Adrenal gland (tissue), 12 donors: ENCODE results near the gene PCYT1B. TPM values are rescaled to one million over a fixed set of nuclear protein-coding genes. Genes with fewer than 3 reads are reported as not detected.

ENCODE experiments used
- DNase-seq, 7 donors: peaks; one replicate each; pipeline ENCODE4 v3.0.0-alpha.2; 2019 to 2020
- H3K27ac ChIP-seq, 5 donors: fragments of 200-600 bp; sonication (generic) in 4 of 5; 1 replicate in 3 of 5; 2 replicates in 2 of 5; pipeline versions ENCODE4 v1.5.1 to v1.8.0; 2016 to 2020; ENCODE audit warnings: mild to moderate bottlenecking in 1 of 5
- H3K27me3 ChIP-seq: fragments of 200-600 bp; 2 replicates; pipeline ENCODE4 v1.8.0; 2021
- H3K36me3 ChIP-seq, 2 donors: fragments of 200-600 bp; replicated peaks in 1 of 2; 1 replicate in 1 of 2; 2 replicates in 1 of 2; pipeline versions ENCODE4 v1.5.1 to v1.8.0; 2018 to 2022
- H3K4me1 ChIP-seq, 2 donors: fragments of 200-600 bp; replicated peaks in 1 of 2; 1 replicate in 1 of 2; 2 replicates in 1 of 2; pipeline versions ENCODE4 v1.5.1 to v1.8.0; 2018 to 2021
- H3K4me3 ChIP-seq, 4 donors: fragments of 200-600 bp; sonication (generic) in 3 of 4; one replicate each; pipeline ENCODE4 v1.5.1; 2016 to 2018
- H3K9me3 ChIP-seq, 3 donors: fragments of 200-600 bp; sonication (generic) in 1 of 3; replicated peaks in 1 of 3; 1 replicate in 2 of 3; 2 replicates in 1 of 3; pipeline versions ENCODE4 v1.5.1 to v1.8.0; 2016 to 2021
- CTCF ChIP-seq, 6 experiments: fragments of 450-650 bp in 4 of 6; fragments of 200-600 bp in 2 of 6; sonication (generic) in 1 of 6; IDR thresholded peaks; 1 replicate in 5 of 6; 2 replicates in 1 of 6; pipeline versions ENCODE4 v1.5.1 to v1.8.0; 2016 to 2021; ENCODE audit warnings: antibody characterized with exemption in 6 of 6, mild to moderate bottlenecking in 2 of 6, moderate library complexity in 1 of 6
- POLR2A ChIP-seq, 2 donors: fragments of 450-650 bp; IDR thresholded peaks; one replicate each; pipeline ENCODE4 v1.6.1; 2017; ENCODE audit warnings: antibody characterized with exemption in 2 of 2, mild to moderate bottlenecking in 2 of 2, moderate library complexity in 1 of 2
- WGBS, 4 donors: extraction: QIAGEN DNeasy Blood & Tissue Kit in 2 of 4; methylation state at CpG; one replicate each; pipeline versions ENCODE4 v1.1.5 to v1.1.7; 2013 to 2017; 5-methylcytosine and 5-hydroxymethylcytosine counted together
- intact Hi-C, 2 donors: fragments of 100-400 bp; cut with DNase I; formaldehyde crosslinking; loops; one replicate each; pipeline versions ENCODE4 v1.14.1 to v1.15.0; 2022 to 2023
- polyA plus RNA-seq, 3 donors: library from polyadenylated mRNA; stranded (reverse); fragments of 200-250 nt in 2 of 3; fragments of 350-450 nt in 1 of 3; fragmentation: Illumina TruSeq in 1 of 3; extraction: RNeasy Lipid Tissue Mini Kit (QIAGEN cat#74804) in 1 of 3; gene quantifications; one replicate each; pipeline ENCODE4 v1.2.3, GENCODE V29; 2013 to 2014
- small RNA-seq, 2 donors: library from RNA; depleted of rRNA; stranded (forward); fragments of <200 nt; gene quantifications; one replicate each; pipeline ENCODE3, GENCODE V24; 2016
- total RNA-seq, 9 donors: library from RNA; depleted of rRNA in 4 of 9; stranded (reverse); fragments of >200 nt in 4 of 9; fragments of 120-200 nt in 1 of 9; fragmentation: NEBNext Ultra II Directional in 1 of 9; extraction: Animal tissue kit (Norgen Biotek cat#: 25700) in 1 of 9; gene quantifications; one replicate each; pipeline versions ENCODE4 v1.1.0 to v1.2.4, GENCODE V29; 2013 to 2023
- donor health status: healthy with polysubstance abuse.
- donor health status: Bipolar disorder and iron deficiency.
- donor health status: DM: yes; HTN: yes; CAD: no.
- donor health status: DM: no; HTN: no; CAD: no.
- donor health status: DM: no; HTN: no; CAD: no.
- donor health status: DM: yes; HTN: yes; CAD: no.

The PCYT1B gene
- total and polyA plus RNA-seq, 12 donors, result 0.40 to 12.1 (median 1.4) TPM

- intact Hi-C loops, result no loop called here
Measured at GRCh38 chrX:24513416-24513815, 133.7 kb downstream of the PCYT1B start.

GRCh38 chrX:24508375-24508774, 138.8 kb downstream of the PCYT1B start:
- H3K9me3 ChIP-seq, result no peaks in the 10 kb centered on the region
- intact Hi-C loops, result no loop called here
- H3K4me3 ChIP-seq, result no peak overlapping the region
- H3K4me1 ChIP-seq, result no peaks in the 10 kb centered on the region
- DNase-seq, result no peak
- no peaks in the 10 kb centered on the region for H3K36me3 ChIP-seq
- no peak overlapping the region for H3K27ac ChIP-seq
- H3K27me3 ChIP-seq, result no peaks in the 10 kb centered on the region
- WGBS, 4 donors, result 78 to 92% (median 88%) methylated on average over 8 of the region's 8 CpGs
- TF ChIP-seq CTCF (IDR thresholded peaks at IDR 0.05), result no peak
- no peak for TF ChIP-seq POLR2A (IDR thresholded peaks at IDR 0.05)

More at GRCh38 chrX:24513416-24513815, 133.7 kb downstream of the PCYT1B start:
- Histone ChIP-seq H3K27ac (no peak overlapping the region), H3K4me3 (no peak overlapping the region), H3K36me3 (no peaks in the 10 kb centered on the region), H3K9me3 (no peaks in the 10 kb centered on the region), H3K27me3 (peaks cover 10% of the 10 kb centered on the region), H3K4me1 (no peaks in the 10 kb centered on the region)
- 61 to 82% (median 66%) methylated on average over 5 of the region's 5 CpGs for WGBS, 4 donors
- no peak for DNase-seq
- no peak for TF ChIP-seq POLR2A (IDR thresholded peaks at IDR 0.05)
- no peak for TF ChIP-seq CTCF (IDR thresholded peaks at IDR 0.05)

Small RNAs within 50 kb of the gene (small RNA-seq; reads per million reads assigned to genes)
- gene SNRPEP9, result 0 reads per million in 2 donors

Other genes with a start within 250 kb of the PCYT1B start
- gene PDK3, start 182.1 kb downstream of the PCYT1B start, total RNA-seq, result 10 to 100 TPM in 5 of 9 donors, 1 to 10 TPM in 4; 6.0 to 21.4 (median 10.4) TPM
- gene PDK3, start 182.1 kb downstream of the PCYT1B start, polyA plus RNA-seq, result 1 to 10 TPM; 2.1 to 4.9 (median 2.4) TPM
- gene POLA1, start 46.6 kb upstream of the PCYT1B start, total RNA-seq, result 10 to 100 TPM in 1 of 9 donors, 1 to 10 TPM in 8; 3.4 to 11.0 (median 6.3) TPM
- 1 to 10 TPM; 2.2 to 5.1 (median 2.9) TPM for gene POLA1, start 46.6 kb upstream of the PCYT1B start, polyA plus RNA-seq